SIG-M5 (cell line): ENCODE results near the gene SCMH1.
A peak's percentile ranks its signal among the peaks of the same experiment; 100 is the strongest.
"Not testable (repeated sequence)": the region's sequence is repeated elsewhere in the genome, so short reads cannot be mapped to it uniquely, and the experiment has no call there.

ENCODE experiments used
- DNase-seq: peaks from one replicate; lab custom pipeline; 2025; lab: John Stamatoyannopoulos, UW

Gene SCMH1

GRCh38 chr1:41241749-41242341, at the start of gene SCMH1:
TSS of gene SCMH1 (minus strand) at chr1:41242306. CDS start at chr1:41186133, 56,173 bp downstream.
- no peak for DNase-seq

GRCh38 chr1:41291195-41291594, 49.1 kb upstream of the SCMH1 start:
- no peak for DNase-seq

- DNase-seq: no peak
Measured at GRCh38 chr1:41289196-41289595, 47.1 kb upstream of the SCMH1 start.

- no peak for DNase-seq
Measured at GRCh38 chr1:41286992-41287391, 44.9 kb upstream of the SCMH1 start.

- DNase-seq: no peak
Measured at GRCh38 chr1:41286486-41286885, 44.4 kb upstream of the SCMH1 start.

- DNase-seq: no peak
Measured at GRCh38 chr1:41285818-41286217, 43.7 kb upstream of the SCMH1 start.

- no peak for DNase-seq
Measured at GRCh38 chr1:41284121-41284520, 42.0 kb upstream of the SCMH1 start.

GRCh38 chr1:41282679-41283317, 40.7 kb upstream of the SCMH1 start:
- no peak for DNase-seq

GRCh38 chr1:41281334-41281733, 39.2 kb upstream of the SCMH1 start:
- DNase-seq: no peak

- no peak for DNase-seq
Measured at GRCh38 chr1:41280202-41281032, 38.3 kb upstream of the SCMH1 start.

GRCh38 chr1:41278076-41278475, 36.0 kb upstream of the SCMH1 start:
- no peak for DNase-seq

GRCh38 chr1:41277371-41277975, 35.4 kb upstream of the SCMH1 start:
- no peak for DNase-seq

GRCh38 chr1:41275831-41276230, 33.7 kb upstream of the SCMH1 start:
- no peak for DNase-seq

- peak; percentile 87 for DNase-seq
Measured at GRCh38 chr1:41274752-41275545, 32.8 kb upstream of the SCMH1 start.

GRCh38 chr1:41272601-41273000, 30.5 kb upstream of the SCMH1 start:
- DNase-seq: no peak

GRCh38 chr1:41268154-41268770, 26.2 kb upstream of the SCMH1 start:
- DNase-seq: no peak

- DNase-seq: no peak
Measured at GRCh38 chr1:41261926-41262618, 20.0 kb upstream of the SCMH1 start.

- no peak for DNase-seq
Measured at GRCh38 chr1:41260768-41261167, 18.7 kb upstream of the SCMH1 start.

GRCh38 chr1:41259221-41259620, 17.1 kb upstream of the SCMH1 start:
- no peak for DNase-seq

GRCh38 chr1:41255978-41256377, 13.9 kb upstream of the SCMH1 start:
- no peak for DNase-seq

- not testable (repeated sequence) for DNase-seq
Measured at GRCh38 chr1:41251120-41251519, 9.0 kb upstream of the SCMH1 start.
